ENCODE results near the gene WDSUB1. TPM values are rescaled to one million over a fixed set of nuclear protein-coding genes. Genes with fewer than 3 reads are reported as not detected.

WDSUB1 gene
- total RNA-seq, 3 donors from 2014 or later (not counting 1 experiment from before 2014, with no cell fraction given), result 13.7 to 21.2 (median 14.9) TPM

- H3K4me1 ChIP-seq (ENCODE audit: control insufficient read depth, insufficient read depth, low read length), result no peaks in the 10 kb centered on the region
- no peaks in the 10 kb centered on the region for H3K27me3 Mint-ChIP-seq (ENCODE audit: low read depth in 2 of 2)
- H3K36me3 Mint-ChIP-seq, result no peaks in the 10 kb centered on the region
- H3K27ac ChIP-seq (ENCODE audit: low read length), result no peak overlapping the region
- H3K4me3 Mint-ChIP-seq, result no peak overlapping the region
- H3K36me3 ChIP-seq (ENCODE audit: control insufficient read depth, insufficient read depth, low read length), result no peaks in the 10 kb centered on the region
- H3K4me3 ChIP-seq (ENCODE audit: low read length), result no peak overlapping the region
- 90% methylated on average over 12 of the region's 12 CpGs for WGBS (ENCODE audit: insufficient coverage)
- no peak overlapping the region for H3K27ac Mint-ChIP-seq
- no peaks in the 10 kb centered on the region for H3K9me3 ChIP-seq (ENCODE audit: control insufficient read depth, insufficient read depth, low read length)
- H3K9me3 Mint-ChIP-seq, result no peaks in the 10 kb centered on the region
- H3K27me3 ChIP-seq (ENCODE audit: control insufficient read depth, insufficient read depth, low read length), result no peaks in the 10 kb centered on the region
- DNase-seq, result no peak
- no peak for ATAC-seq
- H3K4me1 Mint-ChIP-seq, result peaks cover 0 to 8% of the 10 kb centered on the region in 2 donors
- TF ChIP-seq CTCF (IDR thresholded peaks at IDR 0.05), result no peak
- intact Hi-C loops (cut with micrococcal nuclease), result no loop called here
These were observed 94.1 kb downstream of the WDSUB1 start for GRCh38 chr2:159192371-159192918.

- Histone ChIP-seq H3K9me3 (ENCODE audit: control insufficient read depth, insufficient read depth, low read length) (no peaks in the 10 kb centered on the region), H3K27ac (ENCODE audit: low read length) (no peak overlapping the region), H3K27me3 (ENCODE audit: control insufficient read depth, insufficient read depth, low read length) (no peaks in the 10 kb centered on the region), H3K4me1 (ENCODE audit: control insufficient read depth, insufficient read depth, low read length) (peaks cover 10% of the 10 kb centered on the region), H3K4me3 (ENCODE audit: low read length) (no peak overlapping the region), H3K36me3 (ENCODE audit: control insufficient read depth, insufficient read depth, low read length) (no peaks in the 10 kb centered on the region)
- Mint-ChIP-seq H3K27me3 (ENCODE audit: low read depth in 2 of 2) (peaks cover 0 to 2% of the 10 kb centered on the region in 2 donors), H3K36me3 (no peaks in the 10 kb centered on the region), H3K27ac (no peak overlapping the region), H3K4me3 (no peak overlapping the region), H3K4me1 (peaks cover 9 to 19% of the 10 kb centered on the region in 2 donors), H3K9me3 (no peaks in the 10 kb centered on the region)
- no peak for TF ChIP-seq CTCF (IDR thresholded peaks at IDR 0.05)
- DNase-seq (no peak), ATAC-seq (no peak)
- WGBS (ENCODE audit: insufficient coverage), result 98% methylated on average over 4 of the region's 4 CpGs
- intact Hi-C loops (cut with micrococcal nuclease), result no loop called here
These were observed 98.1 kb downstream of the WDSUB1 start for GRCh38 chr2:159188449-159188848.

GRCh38 chr2:159187106-159187505, 99.4 kb downstream of the WDSUB1 start:
- DNase-seq (no peak), ATAC-seq (no peak)
- Mint-ChIP-seq H3K9me3 (no peaks in the 10 kb centered on the region), H3K27ac (no peak overlapping the region), H3K36me3 (no peaks in the 10 kb centered on the region), H3K4me3 (no peak overlapping the region), H3K27me3 (ENCODE audit: low read depth in 2 of 2) (peaks cover 0 to 3% of the 10 kb centered on the region in 2 donors), H3K4me1 (peaks cover 18 to 30% of the 10 kb centered on the region in 2 donors)
- intact Hi-C loops (cut with micrococcal nuclease), result no loop called here
- Histone ChIP-seq H3K4me3 (ENCODE audit: low read length) (no peak overlapping the region), H3K36me3 (ENCODE audit: control insufficient read depth, insufficient read depth, low read length) (no peaks in the 10 kb centered on the region), H3K27me3 (ENCODE audit: control insufficient read depth, insufficient read depth, low read length) (no peaks in the 10 kb centered on the region), H3K27ac (ENCODE audit: low read length) (no peak overlapping the region), H3K4me1 (ENCODE audit: control insufficient read depth, insufficient read depth, low read length) (peaks cover 10% of the 10 kb centered on the region), H3K9me3 (ENCODE audit: control insufficient read depth, insufficient read depth, low read length) (no peaks in the 10 kb centered on the region)
- WGBS (ENCODE audit: insufficient coverage), result 86% methylated on average over 6 of the region's 6 CpGs
- no peak for TF ChIP-seq CTCF (IDR thresholded peaks at IDR 0.05)

GRCh38 chr2:159186462-159186861, 100.0 kb downstream of the WDSUB1 start:
- intact Hi-C loops (cut with micrococcal nuclease), result no loop called here
- Mint-ChIP-seq H3K27ac (no peak overlapping the region), H3K4me3 (no peak overlapping the region), H3K9me3 (no peaks in the 10 kb centered on the region), H3K36me3 (no peaks in the 10 kb centered on the region), H3K4me1 (peaks cover 18 to 26% of the 10 kb centered on the region in 2 donors), H3K27me3 (ENCODE audit: low read depth in 2 of 2) (peaks cover 0 to 3% of the 10 kb centered on the region in 2 donors)
- H3K4me3 ChIP-seq (ENCODE audit: low read length), result no peak overlapping the region
- H3K9me3 ChIP-seq (ENCODE audit: control insufficient read depth, insufficient read depth, low read length), result no peaks in the 10 kb centered on the region
- no peak for DNase-seq
- H3K27ac ChIP-seq (ENCODE audit: low read length), result no peak overlapping the region
- no peaks in the 10 kb centered on the region for H3K27me3 ChIP-seq (ENCODE audit: control insufficient read depth, insufficient read depth, low read length)
- no peak for TF ChIP-seq CTCF (IDR thresholded peaks at IDR 0.05)
- H3K36me3 ChIP-seq (ENCODE audit: control insufficient read depth, insufficient read depth, low read length), result no peaks in the 10 kb centered on the region
- no peak for ATAC-seq
- 83% methylated on average over 4 of the region's 4 CpGs for WGBS (ENCODE audit: insufficient coverage)
- H3K4me1 ChIP-seq (ENCODE audit: control insufficient read depth, insufficient read depth, low read length), result peaks cover 10% of the 10 kb centered on the region

All from natural killer cell (primary cell).